Measurements from ENCODE around the gene PATZ1. TPM values are rescaled to one million over a fixed set of nuclear protein-coding genes. Genes with fewer than 3 reads are reported as not detected.

Gene PATZ1
- total RNA-seq, 2 experiments from 2014 or later, result 49.2 to 53.4 TPM

DNA sequence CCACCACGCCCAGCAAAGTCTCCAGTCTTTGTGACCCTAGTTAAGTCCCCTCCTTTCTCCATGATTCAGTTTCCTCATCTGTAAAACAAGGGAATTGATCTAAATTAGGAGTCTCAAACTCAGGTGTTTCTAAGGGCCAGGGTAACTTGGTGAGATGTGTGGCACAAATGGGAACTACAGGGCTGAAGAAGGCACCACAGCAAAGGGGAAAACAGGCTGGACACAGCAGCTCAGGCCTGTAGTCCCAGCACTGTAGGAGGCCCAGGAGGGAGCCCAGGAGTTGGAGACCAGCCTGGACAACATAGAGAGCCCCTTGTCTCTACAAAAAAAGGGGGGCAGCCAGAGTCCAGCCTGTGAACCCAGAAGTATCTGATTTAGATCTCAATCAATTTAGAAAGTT lies 15.6 kb upstream of the PATZ1 start:
- no peaks in the 10 kb centered on the region for H3K4me1 ChIP-seq (ENCODE audit: insufficient read depth, low read length, poor library complexity, severe bottlenecking)
- TF ChIP-seq, protein P1, sequence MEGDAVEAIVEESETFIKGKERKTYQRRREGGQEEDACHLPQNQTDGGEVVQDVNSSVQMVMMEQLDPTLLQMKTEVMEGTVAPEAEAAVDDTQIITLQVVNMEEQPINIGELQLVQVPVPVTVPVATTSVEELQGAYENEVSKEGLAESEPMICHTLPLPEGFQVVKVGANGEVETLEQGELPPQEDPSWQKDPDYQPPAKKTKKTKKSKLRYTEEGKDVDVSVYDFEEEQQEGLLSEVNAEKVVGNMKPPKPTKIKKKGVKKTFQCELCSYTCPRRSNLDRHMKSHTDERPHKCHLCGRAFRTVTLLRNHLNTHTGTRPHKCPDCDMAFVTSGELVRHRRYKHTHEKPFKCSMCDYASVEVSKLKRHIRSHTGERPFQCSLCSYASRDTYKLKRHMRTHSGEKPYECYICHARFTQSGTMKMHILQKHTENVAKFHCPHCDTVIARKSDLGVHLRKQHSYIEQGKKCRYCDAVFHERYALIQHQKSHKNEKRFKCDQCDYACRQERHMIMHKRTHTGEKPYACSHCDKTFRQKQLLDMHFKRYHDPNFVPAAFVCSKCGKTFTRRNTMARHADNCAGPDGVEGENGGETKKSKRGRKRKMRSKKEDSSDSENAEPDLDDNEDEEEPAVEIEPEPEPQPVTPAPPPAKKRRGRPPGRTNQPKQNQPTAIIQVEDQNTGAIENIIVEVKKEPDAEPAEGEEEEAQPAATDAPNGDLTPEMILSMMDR (conservative IDR thresholded peaks at IDR 0.05; ENCODE audit: low read length), result no peak
- TF ChIP-seq EZH2phosphoT487 (IDR thresholded peaks at IDR 0.05; ENCODE audit: borderline replicate concordance, low read depth, low read length), result no peak
- intact Hi-C loops (cut with micrococcal nuclease; ENCODE audit: unreplicated experiment), result no loop called here
- no peak overlapping the region for H3K4me3 ChIP-seq (ENCODE audit: low read depth, low read length, poor library complexity, severe bottlenecking)
- no peaks in the 10 kb centered on the region for H3K79me2 ChIP-seq (ENCODE audit: insufficient read depth, low read depth, low read length)
- BruUV-seq (replicated peaks), result no TSS peak
- POLR2A ChIA-PET, result interaction anchor here (0.5 kb wide), 1 partner anchor 158 kb away, joined by 4 read pairs; no protein-coding TSS in a partner anchor
- no peaks in the 10 kb centered on the region for H4K20me1 ChIP-seq (ENCODE audit: insufficient read depth, low read length)
- CTCF ChIA-PET (ENCODE audit: unreplicated experiment), result no interaction called here
- no peaks in the 10 kb centered on the region for H3K9me2 ChIP-seq (ENCODE audit: insufficient read depth, low read length)
- H3K9me3 ChIP-seq (ENCODE audit: low read length), result no peaks in the 10 kb centered on the region
- no peak for DNase-seq (ENCODE audit: low spot score)
- no peak overlapping the region for H2AFZ ChIP-seq (ENCODE audit: low read length)
- H3K27ac ChIP-seq (ENCODE audit: low read depth, low read length, poor library complexity, severe bottlenecking), result no peak overlapping the region
- H3K36me3 ChIP-seq (ENCODE audit: insufficient read depth, low read length), result no peaks in the 10 kb centered on the region
- no peak overlapping the region for H3K4me2 ChIP-seq (ENCODE audit: low read length)

DNA sequence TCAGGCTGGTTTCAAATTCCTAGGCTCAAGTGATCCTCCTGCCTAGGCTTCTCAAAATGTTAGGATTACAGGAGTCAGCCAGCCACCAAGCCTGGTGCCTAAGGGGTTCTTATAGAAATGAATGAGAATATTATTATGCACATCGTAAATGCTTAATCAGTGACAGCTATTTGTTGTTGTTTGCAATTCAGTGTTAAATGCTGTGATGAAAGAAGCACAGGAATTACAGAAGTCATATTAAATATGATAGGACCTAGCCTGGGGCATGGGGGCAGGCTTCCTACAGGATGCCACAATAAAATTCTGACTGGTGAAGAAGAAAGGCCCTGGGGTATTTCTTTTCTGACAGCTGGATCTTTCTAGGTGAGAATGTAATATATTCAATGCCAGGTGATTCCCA lies 13.9 kb upstream of the PATZ1 start:
- intact Hi-C loops (cut with micrococcal nuclease; ENCODE audit: unreplicated experiment), result no loop called here
- POLR2A ChIA-PET, result no interaction called here
- no TSS peak for BruUV-seq (replicated peaks)
- DNase-seq (ENCODE audit: low spot score), result no peak
- no peak overlapping the region for H2AFZ ChIP-seq (ENCODE audit: low read length)
- no peak overlapping the region for H3K27ac ChIP-seq (ENCODE audit: low read depth, low read length, poor library complexity, severe bottlenecking)
- H3K4me2 ChIP-seq (ENCODE audit: low read length), result no peak overlapping the region
- H3K4me1 ChIP-seq (ENCODE audit: insufficient read depth, low read length, poor library complexity, severe bottlenecking), result no peaks in the 10 kb centered on the region
- no peaks in the 10 kb centered on the region for H3K9me2 ChIP-seq (ENCODE audit: insufficient read depth, low read length)
- CTCF ChIA-PET (ENCODE audit: unreplicated experiment), result no interaction called here
- TF ChIP-seq, protein P1 (conservative IDR thresholded peaks at IDR 0.05; ENCODE audit: low read length), result no peak
- no peak for TF ChIP-seq EZH2phosphoT487 (IDR thresholded peaks at IDR 0.05; ENCODE audit: borderline replicate concordance, low read depth, low read length)
- no peaks in the 10 kb centered on the region for H3K36me3 ChIP-seq (ENCODE audit: insufficient read depth, low read length)
- H4K20me1 ChIP-seq (ENCODE audit: insufficient read depth, low read length), result no peaks in the 10 kb centered on the region
- H3K4me3 ChIP-seq (ENCODE audit: low read depth, low read length, poor library complexity, severe bottlenecking), result no peak overlapping the region
- no peaks in the 10 kb centered on the region for H3K79me2 ChIP-seq (ENCODE audit: insufficient read depth, low read depth, low read length)
- no peaks in the 10 kb centered on the region for H3K9me3 ChIP-seq (ENCODE audit: low read length)

DNA sequence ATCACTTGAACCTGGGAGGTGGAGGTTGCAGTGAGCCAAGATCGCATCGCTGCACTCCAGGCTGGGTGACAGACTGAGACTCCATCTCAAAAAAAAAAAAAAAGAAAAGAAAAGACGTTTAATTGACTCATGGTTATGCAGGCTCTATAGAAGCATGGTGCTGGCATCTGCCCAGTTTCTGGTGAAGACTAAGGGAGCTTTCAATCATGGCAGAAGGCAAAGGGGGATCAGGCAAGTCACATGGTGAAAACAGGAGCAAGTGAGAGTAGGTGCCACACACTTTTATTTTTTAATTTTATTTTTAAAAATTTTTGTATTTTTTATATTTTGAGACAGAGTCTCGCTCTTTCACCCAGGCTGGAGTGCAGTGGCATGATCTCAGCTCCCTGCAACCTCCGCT lies 8.4 kb upstream of the PATZ1 start:
- H3K9me2 ChIP-seq (ENCODE audit: insufficient read depth, low read length), result no peaks in the 10 kb centered on the region
- no TSS peak for BruUV-seq (replicated peaks)
- ChIA-PET CTCF (ENCODE audit: unreplicated experiment) (no interaction called here), POLR2A (interaction anchor here (0.5 to 1.4 kb wide), 4 partner anchors 8 to 15 kb away, joined by 3 to 8 read pairs (median 4); partner anchors contain the start of gene PATZ1)
- no peak overlapping the region for H3K4me3 ChIP-seq (ENCODE audit: low read depth, low read length, poor library complexity, severe bottlenecking)
- no peaks in the 10 kb centered on the region for H3K4me1 ChIP-seq (ENCODE audit: insufficient read depth, low read length, poor library complexity, severe bottlenecking)
- no peak for TF ChIP-seq EZH2phosphoT487 (IDR thresholded peaks at IDR 0.05; ENCODE audit: borderline replicate concordance, low read depth, low read length)
- TF ChIP-seq, protein P1 (conservative IDR thresholded peaks at IDR 0.05; ENCODE audit: low read length), result no peak
- H2AFZ ChIP-seq (ENCODE audit: low read length), result no peak overlapping the region
- H3K9me3 ChIP-seq (ENCODE audit: low read length), result no peaks in the 10 kb centered on the region
- intact Hi-C loops (cut with micrococcal nuclease; ENCODE audit: unreplicated experiment), result no loop called here
- H3K79me2 ChIP-seq (ENCODE audit: insufficient read depth, low read depth, low read length), result no peaks in the 10 kb centered on the region
- DNase-seq (ENCODE audit: low spot score), result no peak
- no peaks in the 10 kb centered on the region for H3K36me3 ChIP-seq (ENCODE audit: insufficient read depth, low read length)
- H3K4me2 ChIP-seq (ENCODE audit: low read length), result no peak overlapping the region
- H3K27ac ChIP-seq (ENCODE audit: low read depth, low read length, poor library complexity, severe bottlenecking), result no peak overlapping the region
- no peaks in the 10 kb centered on the region for H4K20me1 ChIP-seq (ENCODE audit: insufficient read depth, low read length)

All from OCI-LY7 (cell line).